Fibroblast of mammary gland (primary cell): Measurements from ENCODE around the gene CAMK2D.
A peak's percentile ranks its signal among the peaks of the same experiment; 100 is the strongest.

Experiments used
- DNase-seq: peaks from one replicate; pipeline ENCODE4 v3.0.0-alpha.2; 2010; ENCODE audit warnings: low read depth
- H3K4me3 ChIP-seq: 2 replicates; pipeline ENCODE4 v1.5.1; 2011; ENCODE audit warnings: low read depth, mild to moderate bottlenecking, low read length, moderate library complexity; ENCODE audit not compliant: control insufficient read depth
- TF ChIP-seq, protein P1 (sequence below): conservative IDR thresholded peaks from 2 replicates; pipeline ENCODE4 v1.5.1; 2011; ENCODE audit warnings: low read depth, low read length, inconsistent platforms; ENCODE audit not compliant: control insufficient read depth, insufficient read depth

The CAMK2D gene

DNA sequence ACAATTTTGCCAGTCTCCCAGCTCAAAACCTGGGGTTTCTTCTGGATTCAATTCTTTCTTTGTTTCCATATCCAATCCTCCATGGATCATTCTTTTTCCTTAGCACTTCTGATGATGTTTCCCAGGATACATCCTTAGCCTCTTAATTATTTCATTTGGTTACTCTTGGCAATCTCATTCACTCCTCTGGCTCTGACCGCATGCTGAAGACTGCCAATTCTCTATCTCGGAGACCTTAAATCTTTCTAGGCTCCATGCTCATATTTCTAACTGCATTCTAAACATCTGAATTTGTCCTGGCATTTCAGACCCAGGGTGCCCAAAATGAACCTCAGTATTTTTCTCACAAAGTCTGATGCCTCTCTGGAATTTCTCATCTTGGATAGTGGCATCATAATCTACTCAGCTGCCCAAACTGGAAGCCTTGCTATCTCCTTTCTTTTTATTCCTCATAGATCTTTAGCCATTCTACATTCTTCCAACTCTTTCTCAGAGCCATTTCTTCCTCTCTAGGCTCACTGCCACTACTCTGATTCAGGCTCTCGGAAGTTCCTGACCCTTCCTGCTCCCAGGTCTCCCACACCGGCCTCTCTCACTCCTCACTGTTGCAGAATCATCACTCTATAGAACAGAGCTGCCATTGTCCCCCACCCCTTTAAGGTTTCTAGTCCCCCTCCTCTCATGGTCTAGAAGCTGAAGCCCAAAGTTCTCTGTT is 290.2 kb downstream of the CAMK2D start:
- peak; percentile 55 for DNase-seq
- TF ChIP-seq, protein P1, sequence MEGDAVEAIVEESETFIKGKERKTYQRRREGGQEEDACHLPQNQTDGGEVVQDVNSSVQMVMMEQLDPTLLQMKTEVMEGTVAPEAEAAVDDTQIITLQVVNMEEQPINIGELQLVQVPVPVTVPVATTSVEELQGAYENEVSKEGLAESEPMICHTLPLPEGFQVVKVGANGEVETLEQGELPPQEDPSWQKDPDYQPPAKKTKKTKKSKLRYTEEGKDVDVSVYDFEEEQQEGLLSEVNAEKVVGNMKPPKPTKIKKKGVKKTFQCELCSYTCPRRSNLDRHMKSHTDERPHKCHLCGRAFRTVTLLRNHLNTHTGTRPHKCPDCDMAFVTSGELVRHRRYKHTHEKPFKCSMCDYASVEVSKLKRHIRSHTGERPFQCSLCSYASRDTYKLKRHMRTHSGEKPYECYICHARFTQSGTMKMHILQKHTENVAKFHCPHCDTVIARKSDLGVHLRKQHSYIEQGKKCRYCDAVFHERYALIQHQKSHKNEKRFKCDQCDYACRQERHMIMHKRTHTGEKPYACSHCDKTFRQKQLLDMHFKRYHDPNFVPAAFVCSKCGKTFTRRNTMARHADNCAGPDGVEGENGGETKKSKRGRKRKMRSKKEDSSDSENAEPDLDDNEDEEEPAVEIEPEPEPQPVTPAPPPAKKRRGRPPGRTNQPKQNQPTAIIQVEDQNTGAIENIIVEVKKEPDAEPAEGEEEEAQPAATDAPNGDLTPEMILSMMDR: no peak
- H3K4me3 ChIP-seq: no peak overlapping the region

DNA sequence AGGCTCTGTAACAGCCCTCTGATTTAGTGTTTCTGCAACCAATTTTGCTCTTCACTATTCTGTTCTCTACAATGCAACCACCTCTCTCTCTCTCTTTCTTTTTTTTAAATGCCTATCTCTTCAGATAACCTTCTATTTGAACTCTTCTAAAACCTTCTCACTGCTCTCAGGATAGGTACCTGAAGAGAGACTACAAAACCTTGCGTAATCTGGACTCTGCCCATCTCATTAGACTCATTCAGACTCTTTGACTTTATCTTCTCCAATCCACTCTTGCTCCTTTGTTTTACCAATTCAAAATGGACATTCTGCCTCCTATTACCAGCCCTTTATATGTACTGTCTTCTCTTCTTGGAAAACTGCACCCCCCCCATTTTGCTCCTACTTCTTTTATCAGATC is 291.6 kb downstream of the CAMK2D start:
- TF ChIP-seq, protein P1: no peak
- H3K4me3 ChIP-seq: no peak overlapping the region
- no peak for DNase-seq

DNA sequence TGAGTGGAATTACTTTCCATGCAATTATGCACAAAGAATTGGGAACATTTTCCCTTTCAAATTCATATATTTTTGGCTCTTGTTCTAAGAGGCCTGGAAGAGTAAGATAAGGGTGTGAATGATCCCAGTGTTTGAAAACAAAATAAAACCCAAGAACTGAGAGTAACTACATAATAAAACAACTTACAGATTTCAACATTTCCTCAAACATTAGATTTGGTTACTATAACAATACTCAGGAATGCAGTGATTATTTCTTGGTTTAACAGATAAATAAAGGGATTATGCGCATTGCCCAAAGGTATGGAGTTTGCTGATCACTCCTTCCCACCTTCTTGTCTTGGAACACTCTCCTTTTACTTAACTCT is 292.5 kb downstream of the CAMK2D start:
- TF ChIP-seq, protein P1: no peak
- peak; percentile 16 for DNase-seq
- H3K4me3 ChIP-seq: no peak overlapping the region

DNA sequence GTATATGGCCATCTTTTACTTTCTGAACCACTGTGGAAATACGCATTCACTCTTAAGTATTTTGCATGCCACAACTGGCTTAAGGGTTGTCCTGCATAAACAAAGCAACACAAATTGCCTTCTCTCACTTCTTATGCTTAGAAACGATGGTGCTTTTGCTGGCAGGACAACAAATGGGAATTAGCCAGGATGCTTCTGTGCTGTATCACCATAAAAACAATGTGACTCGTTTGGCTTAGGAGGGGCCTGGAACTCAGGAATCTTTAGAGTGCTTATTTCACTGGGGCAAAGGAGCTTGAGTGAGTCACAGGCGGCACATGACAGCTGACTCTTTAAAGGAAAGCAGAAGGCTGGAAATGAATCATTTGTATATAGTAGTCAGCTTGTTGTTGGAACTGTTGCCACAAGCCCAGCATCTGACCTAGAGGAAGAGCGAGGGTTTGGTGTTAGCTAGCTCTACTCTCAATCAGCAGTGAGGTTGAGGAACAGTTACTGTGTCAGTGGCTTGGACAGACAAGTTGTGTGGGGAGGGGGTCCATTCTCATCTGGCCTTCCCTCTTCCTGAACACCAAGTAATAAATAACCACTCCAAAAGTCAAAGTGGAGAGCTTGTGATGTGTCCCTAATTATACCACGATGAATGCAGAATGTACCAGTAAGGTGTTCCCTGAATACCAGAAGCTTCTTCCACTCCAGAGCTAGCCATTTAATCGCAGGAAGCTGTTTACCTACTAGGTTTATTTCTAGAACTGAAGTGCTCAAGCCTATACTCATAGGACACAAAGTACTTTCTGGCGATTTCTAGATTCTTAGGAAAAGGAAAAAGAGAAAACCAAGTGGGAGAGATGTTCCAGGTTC is 293.1 kb downstream of the CAMK2D start:
- peak overlapping the region; percentile 22 for H3K4me3 ChIP-seq
- DNase-seq: peak; percentile 100
- TF ChIP-seq, protein P1: no peak

DNA sequence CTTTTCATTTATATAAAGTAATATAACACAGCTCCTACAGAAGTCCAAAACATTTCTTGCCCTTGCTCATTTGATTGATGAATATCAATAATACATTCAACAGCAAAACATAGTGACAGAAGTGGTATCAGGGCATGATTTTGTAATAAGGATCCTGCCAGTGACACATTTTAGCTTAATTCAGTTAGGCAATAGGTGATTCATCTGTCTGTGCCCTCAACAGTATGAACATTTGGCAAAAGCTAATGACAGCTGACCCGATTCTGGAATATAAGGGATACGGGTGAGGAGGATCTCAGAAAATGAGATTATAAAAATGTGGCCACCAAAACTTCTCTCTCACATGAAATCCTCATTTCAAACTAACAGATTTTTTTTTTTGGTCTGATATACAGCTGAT is 294.0 kb downstream of the CAMK2D start:
- peak; percentile 91 for DNase-seq
- TF ChIP-seq, protein P1: no peak
- peak overlapping the region; percentile 22 for H3K4me3 ChIP-seq

DNA sequence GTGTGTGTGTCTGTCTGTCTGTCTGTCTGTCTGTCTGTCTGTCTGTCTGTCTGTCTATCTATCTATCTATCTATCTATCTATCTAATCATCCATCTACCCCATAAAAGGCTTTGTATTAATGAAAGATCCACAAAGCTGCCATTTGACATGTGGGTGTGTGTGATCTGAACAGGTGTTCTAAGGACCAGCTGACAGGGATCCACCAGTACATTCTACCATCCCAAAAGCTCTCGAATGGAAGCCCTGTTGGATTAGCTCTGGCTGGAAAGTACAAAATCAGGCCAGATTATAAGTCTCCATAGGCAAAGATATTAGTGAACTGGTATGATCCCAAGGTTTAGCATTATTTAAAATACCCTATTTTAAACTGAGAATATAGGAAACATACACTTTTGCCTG is 299.3 kb downstream of the CAMK2D start:
- DNase-seq: no peak
- no peak overlapping the region for H3K4me3 ChIP-seq
- TF ChIP-seq, protein P1: no peak
